IMR-90 (cell line): Measurements from ENCODE around the gene SCAF11.

Experiments
- CEBPB ChIP-seq: IDR thresholded peaks from 2 replicates; pipeline ENCODE4 v1.6.1; 2012; ENCODE audit warnings: low read depth, low read length, improper control_type of control experiment
- MAFK ChIP-seq: IDR thresholded peaks from 2 replicates; pipeline ENCODE4 v1.6.1; 2012; ENCODE audit warnings: low read depth, low read length, improper control_type of control experiment
- MAZ ChIP-seq: IDR thresholded peaks from 2 replicates; pipeline ENCODE4 v1.6.1; 2012; ENCODE audit warnings: low read depth, mild to moderate bottlenecking, low read length, improper control_type of control experiment, moderate library complexity, borderline replicate concordance
- MXI1 ChIP-seq: IDR thresholded peaks from 2 replicates; pipeline ENCODE4 v1.6.1; 2012; ENCODE audit warnings: low read depth, mild to moderate bottlenecking, low read length, moderate library complexity, borderline replicate concordance
- POLR2A ChIP-seq: IDR thresholded peaks from 2 replicates; pipeline ENCODE4 v1.6.1; 2012; ENCODE audit warnings: mild to moderate bottlenecking, low read depth, low read length
- RAD21 ChIP-seq: IDR thresholded peaks from 2 replicates; pipeline ENCODE4 v1.6.1; 2012; ENCODE audit warnings: low read length, improper control_type of control experiment
- RCOR1 ChIP-seq: IDR thresholded peaks from 2 replicates; pipeline ENCODE4 v1.6.1; 2012; ENCODE audit warnings: mild to moderate bottlenecking, low read length, improper control_type of control experiment; ENCODE audit not compliant: insufficient replicate concordance
- TF ChIP-seq, protein P1 (sequence below): conservative IDR thresholded peaks from 2 replicates; pipeline ENCODE4 v1.5.1; 2012; ENCODE audit warnings: mild to moderate bottlenecking, low read depth, low read length, improper control_type of control experiment

DNA sequence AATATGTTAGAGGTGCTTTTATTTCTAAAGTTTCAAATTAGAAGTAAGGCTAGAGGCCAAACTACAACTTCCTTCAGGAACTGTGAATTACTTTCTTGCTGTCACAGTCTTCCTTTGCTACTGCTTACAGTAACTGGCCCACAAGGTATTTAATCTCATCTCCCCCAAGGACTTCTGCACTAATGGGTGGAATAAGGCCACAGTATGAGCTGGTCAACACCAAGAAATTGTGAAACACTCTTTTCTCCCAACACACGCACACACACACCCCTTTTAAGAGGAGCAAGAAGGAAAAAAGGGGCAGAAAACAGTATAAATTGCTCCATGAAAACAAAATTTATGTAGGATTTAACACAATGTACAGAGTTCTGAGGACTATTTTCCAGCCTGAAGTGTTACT is 45.6 kb downstream of the SCAF11 start:
- TF ChIP-seq RAD21 (no peak), RCOR1 (no peak), MAFK (no peak), MXI1 (no peak), POLR2A (no peak), MAZ (no peak), CEBPB (no peak)
- TF ChIP-seq, protein P1, sequence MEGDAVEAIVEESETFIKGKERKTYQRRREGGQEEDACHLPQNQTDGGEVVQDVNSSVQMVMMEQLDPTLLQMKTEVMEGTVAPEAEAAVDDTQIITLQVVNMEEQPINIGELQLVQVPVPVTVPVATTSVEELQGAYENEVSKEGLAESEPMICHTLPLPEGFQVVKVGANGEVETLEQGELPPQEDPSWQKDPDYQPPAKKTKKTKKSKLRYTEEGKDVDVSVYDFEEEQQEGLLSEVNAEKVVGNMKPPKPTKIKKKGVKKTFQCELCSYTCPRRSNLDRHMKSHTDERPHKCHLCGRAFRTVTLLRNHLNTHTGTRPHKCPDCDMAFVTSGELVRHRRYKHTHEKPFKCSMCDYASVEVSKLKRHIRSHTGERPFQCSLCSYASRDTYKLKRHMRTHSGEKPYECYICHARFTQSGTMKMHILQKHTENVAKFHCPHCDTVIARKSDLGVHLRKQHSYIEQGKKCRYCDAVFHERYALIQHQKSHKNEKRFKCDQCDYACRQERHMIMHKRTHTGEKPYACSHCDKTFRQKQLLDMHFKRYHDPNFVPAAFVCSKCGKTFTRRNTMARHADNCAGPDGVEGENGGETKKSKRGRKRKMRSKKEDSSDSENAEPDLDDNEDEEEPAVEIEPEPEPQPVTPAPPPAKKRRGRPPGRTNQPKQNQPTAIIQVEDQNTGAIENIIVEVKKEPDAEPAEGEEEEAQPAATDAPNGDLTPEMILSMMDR = no peak
